ENCODE measurements around the gene MAP6D1. TPM values are rescaled to one million over a fixed set of nuclear protein-coding genes. Genes with fewer than 3 reads are reported as not detected.

MAP6D1 gene
- total and polyA plus RNA-seq, 7 experiments from 2014 or later: 0.81 to 2.9 (median 1.2) TPM; not detected in 2

DNA sequence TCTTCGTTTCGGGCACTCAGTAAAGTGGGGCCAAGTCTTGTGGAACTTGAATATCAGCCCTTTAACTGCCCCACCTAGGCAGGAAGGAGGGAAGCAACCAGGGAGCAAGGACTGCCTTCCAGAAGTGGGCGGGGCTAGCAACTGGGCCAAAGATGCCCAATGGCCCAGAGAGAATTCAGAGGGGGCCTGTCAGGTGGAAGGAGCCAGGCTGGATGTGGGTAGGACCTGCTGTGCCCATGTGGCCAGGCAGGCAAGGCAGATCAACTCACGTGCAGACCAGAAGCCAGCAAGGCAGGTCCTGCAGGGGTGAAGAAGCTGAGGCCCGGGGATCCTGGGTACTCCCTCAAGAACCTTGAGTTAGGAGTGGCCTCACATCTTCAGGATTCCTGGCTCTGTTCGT lies 5.5 kb downstream of the MAP6D1 start:
- Mint-ChIP-seq H3K36me3 (peaks cover 4 to 8% (median 4%) of the 10 kb centered on the region in 5 donors), H3K27ac (no peak overlapping the region)
- CTCF ChIA-PET: no interaction called here

DNA sequence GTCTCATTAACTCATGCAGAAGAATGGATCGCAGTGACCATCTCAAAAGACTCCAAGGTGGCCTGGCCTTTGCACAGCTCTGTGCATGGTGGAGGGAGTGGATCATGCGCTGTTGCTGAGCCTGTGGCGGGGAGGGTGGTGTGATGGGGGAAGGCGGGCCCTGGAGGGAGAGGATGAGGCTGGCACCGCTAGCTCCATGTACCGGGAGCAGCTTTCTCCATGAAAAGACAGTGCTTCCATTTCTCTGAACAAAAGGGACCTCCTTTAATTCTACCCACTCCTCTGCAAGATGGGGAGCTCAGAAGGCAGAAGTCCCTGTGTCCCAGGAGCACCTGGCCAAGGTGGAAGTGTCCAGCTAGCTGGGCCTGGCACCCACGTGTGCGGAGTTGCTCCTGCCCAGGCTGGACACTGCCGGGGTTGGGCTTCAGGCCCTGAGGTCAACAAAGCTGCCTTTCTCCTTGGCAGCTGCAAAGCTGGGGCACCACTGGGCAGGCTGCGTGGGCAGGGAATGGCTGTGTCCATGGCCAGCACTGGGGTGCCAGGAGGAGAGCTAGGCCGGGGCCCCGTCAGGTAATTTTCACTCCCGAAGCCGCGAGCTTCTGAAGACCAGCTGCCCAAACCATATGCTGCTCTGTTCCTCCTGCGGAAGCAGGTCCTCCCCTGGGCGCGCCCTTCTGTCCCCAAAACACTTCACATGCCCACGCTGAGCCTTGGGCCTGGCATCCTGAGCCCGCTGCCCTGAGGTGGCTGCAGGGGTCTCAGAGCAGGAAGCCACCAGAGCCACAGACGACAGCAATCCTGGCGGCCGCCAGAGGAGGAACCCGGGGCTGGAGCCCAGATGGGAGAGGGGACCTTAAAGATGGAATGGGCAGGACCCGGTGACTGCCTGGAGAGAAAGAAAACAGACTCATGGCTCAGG lies 6.4 kb downstream of the MAP6D1 start:
- H3K9me3 ChIP-seq (ENCODE audit: control insufficient read depth in 2 of 3, low read length in 3 of 3): no peaks in the 10 kb centered on the region
- no peaks in the 10 kb centered on the region for H3K9me3 Mint-ChIP-seq
- DNase-seq (no peak), ATAC-seq (no peak)
- H3K36me3 ChIP-seq (ENCODE audit: control insufficient read depth in 2 of 3, insufficient read depth in 3 of 3, low read length in 3 of 3): no peaks in the 10 kb centered on the region
- no peak overlapping the region for H3K27ac ChIP-seq (ENCODE audit: low read depth, low read length)
- CTCF ChIA-PET: no interaction called here
- H3K4me3 Mint-ChIP-seq: no peak overlapping the region
- H3K27ac Mint-ChIP-seq: no peak overlapping the region
- peaks cover 3 to 25% (median 19%) of the 10 kb centered on the region in 7 donors for H3K4me1 Mint-ChIP-seq
- H3K27me3 ChIP-seq (ENCODE audit: control insufficient read depth in 2 of 2, insufficient read depth in 2 of 2, low read length in 2 of 2): no peaks in the 10 kb centered on the region
- H3K27me3 Mint-ChIP-seq: peaks cover 0 to 9% (median 0%) of the 10 kb centered on the region in 5 donors
- POLR2A ChIA-PET: no interaction called here
- H3K4me3 ChIP-seq (ENCODE audit: low read length): no peak overlapping the region
- H3K36me3 Mint-ChIP-seq: peaks cover 3 to 8% (median 4%) of the 10 kb centered on the region in 5 donors
- peaks cover 9% of the 10 kb centered on the region in 2 donors for H3K4me1 ChIP-seq (ENCODE audit: control insufficient read depth in 2 of 2, insufficient read depth in 2 of 2, low read length in 2 of 2)
- intact Hi-C loops (cut with micrococcal nuclease): no loop called here

More for the DNA sequence above, 5.5 kb downstream of the MAP6D1 start:
- H3K9me3 ChIP-seq (ENCODE audit: control insufficient read depth in 2 of 3, low read length in 3 of 3): no peaks in the 10 kb centered on the region
- no peak for DNase-seq
- H3K4me3 ChIP-seq (ENCODE audit: low read length): no peak overlapping the region
- H3K4me3 Mint-ChIP-seq: no peak overlapping the region
- no peaks in the 10 kb centered on the region for H3K27me3 ChIP-seq (ENCODE audit: control insufficient read depth in 2 of 2, insufficient read depth in 2 of 2, low read length in 2 of 2)
- H3K36me3 ChIP-seq (ENCODE audit: control insufficient read depth in 2 of 3, insufficient read depth in 3 of 3, low read length in 3 of 3): no peaks in the 10 kb centered on the region
- H3K27ac ChIP-seq (ENCODE audit: low read depth, low read length): no peak overlapping the region
- POLR2A ChIA-PET: no interaction called here
- H3K4me1 Mint-ChIP-seq: peaks cover 5 to 26% (median 21%) of the 10 kb centered on the region in 7 donors
- H3K27me3 Mint-ChIP-seq: peaks cover 0 to 15% (median 0%) of the 10 kb centered on the region in 5 donors
- no peak for ATAC-seq
- intact Hi-C loops (cut with micrococcal nuclease): no loop called here
- peaks cover 14 to 17% of the 10 kb centered on the region in 2 donors for H3K4me1 ChIP-seq (ENCODE audit: control insufficient read depth in 2 of 2, insufficient read depth in 2 of 2, low read length in 2 of 2)
- H3K9me3 Mint-ChIP-seq: peaks cover 0 to 3% (median 0%) of the 10 kb centered on the region in 11 donors

DNA sequence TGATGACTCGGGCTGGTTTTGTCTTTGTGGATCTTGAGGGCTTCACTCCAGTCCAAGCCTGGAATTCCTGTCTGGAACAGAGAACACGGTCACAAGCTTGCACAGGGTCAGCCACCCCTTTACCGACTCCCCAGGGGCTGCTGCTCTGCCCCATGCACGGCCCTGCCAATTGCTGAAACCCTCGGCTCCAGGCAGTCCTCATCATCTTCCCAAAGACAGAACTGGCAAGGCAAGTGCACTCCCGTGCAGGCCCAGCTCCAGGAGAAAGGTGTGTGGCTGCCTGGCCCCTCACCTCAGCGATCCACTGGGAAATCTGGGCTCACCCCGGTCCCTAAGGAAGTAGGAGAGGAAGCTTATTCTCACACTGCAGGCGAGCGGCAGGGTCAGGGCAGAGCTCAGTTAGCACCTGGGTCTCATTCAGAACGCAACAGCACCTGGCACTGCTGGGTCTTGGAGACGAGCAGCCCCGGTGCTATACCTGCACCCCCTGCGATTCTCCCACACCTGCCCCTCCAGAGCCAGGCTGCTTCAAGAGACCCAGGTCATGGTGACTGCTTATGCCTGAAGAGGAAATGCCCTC lies 7.2 kb downstream of the MAP6D1 start:
- peaks cover 0 to 4% (median 0%) of the 10 kb centered on the region in 5 donors for H3K27me3 Mint-ChIP-seq
- ATAC-seq (no peak), DNase-seq (no peak)
- H3K27me3 ChIP-seq (ENCODE audit: control insufficient read depth in 2 of 2, insufficient read depth in 2 of 2, low read length in 2 of 2): no peaks in the 10 kb centered on the region
- no peaks in the 10 kb centered on the region for H3K36me3 ChIP-seq (ENCODE audit: control insufficient read depth in 2 of 3, insufficient read depth in 3 of 3, low read length in 3 of 3)
- H3K4me3 Mint-ChIP-seq: no peak overlapping the region
- peaks cover 0 to 21% (median 17%) of the 10 kb centered on the region in 7 donors for H3K4me1 Mint-ChIP-seq
- no peaks in the 10 kb centered on the region for H3K9me3 ChIP-seq (ENCODE audit: control insufficient read depth in 2 of 3, low read length in 3 of 3)
- H3K4me1 ChIP-seq (ENCODE audit: control insufficient read depth in 2 of 2, insufficient read depth in 2 of 2, low read length in 2 of 2): peaks cover 6 to 7% of the 10 kb centered on the region in 2 donors
- intact Hi-C loops (cut with micrococcal nuclease): no loop called here
- no peaks in the 10 kb centered on the region for H3K9me3 Mint-ChIP-seq
- H3K36me3 Mint-ChIP-seq: peaks cover 3 to 8% (median 4%) of the 10 kb centered on the region in 5 donors
- ChIA-PET CTCF (interaction anchor here (0.7 kb wide), 1 partner anchor 829 kb away, joined by 5 read pairs; no protein-coding TSS in a partner anchor), POLR2A (no interaction called here)
- H3K27ac ChIP-seq (ENCODE audit: low read depth, low read length): no peak overlapping the region
- no peak overlapping the region for H3K27ac Mint-ChIP-seq
- H3K4me3 ChIP-seq (ENCODE audit: low read length): no peak overlapping the region

- DNase-seq: no peak
- Mint-ChIP-seq H3K4me3 (no peak overlapping the region), H3K27me3 (peaks cover 0 to 3% (median 0%) of the 10 kb centered on the region in 5 donors), H3K4me1 (peaks cover 0 to 21% (median 17%) of the 10 kb centered on the region in 7 donors), H3K27ac (peak overlapping the region in 1 of 9 donors; percentile 22), H3K9me3 (no peaks in the 10 kb centered on the region), H3K36me3 (peaks cover 3 to 8% (median 4%) of the 10 kb centered on the region in 5 donors)
- ChIA-PET POLR2A (interaction anchor here (0.7 kb wide), 1 partner anchor 17 kb away, joined by 3 read pairs; no protein-coding TSS in a partner anchor), CTCF (interaction anchor here (0.7 kb wide), 1 partner anchor 829 kb away, joined by 5 read pairs; no protein-coding TSS in a partner anchor)
- H3K9me3 ChIP-seq (ENCODE audit: control insufficient read depth in 2 of 3, low read length in 3 of 3): no peaks in the 10 kb centered on the region
- H3K4me1 ChIP-seq (ENCODE audit: control insufficient read depth in 2 of 2, insufficient read depth in 2 of 2, low read length in 2 of 2): peaks cover 6 to 7% of the 10 kb centered on the region in 2 donors
- H3K36me3 ChIP-seq (ENCODE audit: control insufficient read depth in 2 of 3, insufficient read depth in 3 of 3, low read length in 3 of 3): no peaks in the 10 kb centered on the region
- H3K27me3 ChIP-seq (ENCODE audit: control insufficient read depth in 2 of 2, insufficient read depth in 2 of 2, low read length in 2 of 2): no peaks in the 10 kb centered on the region
- no peak overlapping the region for H3K4me3 ChIP-seq (ENCODE audit: low read length)
- H3K27ac ChIP-seq (ENCODE audit: low read depth, low read length): no peak overlapping the region
- intact Hi-C loops (cut with micrococcal nuclease): no loop called here
- ATAC-seq: no peak
Measured at GRCh38 chr3:183817639-183818038, 7.7 kb downstream of the MAP6D1 start.

- no peaks in the 10 kb centered on the region for H3K27me3 ChIP-seq (ENCODE audit: control insufficient read depth in 2 of 2, insufficient read depth in 2 of 2, low read length in 2 of 2)
- peak overlapping the region in 4 of 9 donors; percentile 33 to 93 (median 84) for H3K27ac Mint-ChIP-seq
- H3K9me3 ChIP-seq (ENCODE audit: control insufficient read depth in 2 of 3, low read length in 3 of 3): no peaks in the 10 kb centered on the region
- ChIA-PET CTCF (no interaction called here), POLR2A (interaction anchor here (0.6 to 0.7 kb wide), 2 partner anchors 16 to 151 kb away, joined by 3 to 9 read pairs; no protein-coding TSS in a partner anchor)
- H3K36me3 Mint-ChIP-seq: peaks cover 3 to 8% (median 4%) of the 10 kb centered on the region in 5 donors
- intact Hi-C loops (cut with micrococcal nuclease): no loop called here
- H3K4me1 ChIP-seq (ENCODE audit: control insufficient read depth in 2 of 2, insufficient read depth in 2 of 2, low read length in 2 of 2): peaks cover 6 to 7% of the 10 kb centered on the region in 2 donors
- H3K4me3 ChIP-seq (ENCODE audit: low read length): no peak overlapping the region
- H3K27ac ChIP-seq (ENCODE audit: low read depth, low read length): no peak overlapping the region
- H3K4me1 Mint-ChIP-seq: peaks cover 0 to 21% (median 17%) of the 10 kb centered on the region in 7 donors
- ATAC-seq (no peak), DNase-seq (no peak)
- no peaks in the 10 kb centered on the region for H3K27me3 Mint-ChIP-seq
- H3K9me3 Mint-ChIP-seq: no peaks in the 10 kb centered on the region
- peak overlapping the region in 1 of 10 donors; percentile 75 for H3K4me3 Mint-ChIP-seq
- H3K36me3 ChIP-seq (ENCODE audit: control insufficient read depth in 2 of 3, insufficient read depth in 3 of 3, low read length in 3 of 3): no peaks in the 10 kb centered on the region
Measured at GRCh38 chr3:183816681-183817510, 8.5 kb downstream of the MAP6D1 start.

DNA sequence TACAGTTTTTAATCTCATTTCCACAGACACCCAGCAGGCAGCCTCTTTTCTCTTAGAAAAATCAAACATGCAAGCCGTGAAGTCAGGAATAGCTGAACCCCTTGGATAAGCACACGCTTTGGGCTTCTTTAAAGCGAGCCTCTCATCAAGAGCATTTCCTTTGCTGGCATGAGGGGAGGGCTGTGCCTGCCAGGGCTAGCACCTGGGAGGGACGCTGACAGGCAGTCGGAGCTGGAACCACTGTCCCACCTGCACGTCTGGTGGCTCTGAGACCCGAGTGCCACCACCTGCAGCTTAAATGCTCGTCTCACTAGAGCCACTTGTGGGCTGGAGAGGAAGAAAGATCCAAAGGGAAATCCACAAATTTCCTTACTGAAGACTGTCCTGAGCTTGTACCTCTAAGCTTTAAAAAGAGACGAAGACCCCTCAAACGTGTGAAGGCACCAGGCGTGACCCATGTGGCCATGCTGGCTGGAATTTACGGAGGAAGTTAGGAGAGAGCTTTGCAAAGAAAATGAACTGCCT lies 9.4 kb downstream of the MAP6D1 start:
- Histone ChIP-seq H3K9me3 (ENCODE audit: control insufficient read depth in 2 of 3, low read length in 3 of 3) (no peaks in the 10 kb centered on the region), H3K27me3 (ENCODE audit: control insufficient read depth in 2 of 2, insufficient read depth in 2 of 2, low read length in 2 of 2) (no peaks in the 10 kb centered on the region), H3K4me1 (ENCODE audit: control insufficient read depth in 2 of 2, insufficient read depth in 2 of 2, low read length in 2 of 2) (peaks cover 6 to 7% of the 10 kb centered on the region in 2 donors), H3K4me3 (ENCODE audit: low read length) (peak overlapping the region; percentile 10), H3K36me3 (ENCODE audit: control insufficient read depth in 2 of 3, insufficient read depth in 3 of 3, low read length in 3 of 3) (peaks cover 0 to 6% (median 0%) of the 10 kb centered on the region in 3 experiments), H3K27ac (ENCODE audit: low read depth, low read length) (peak overlapping the region; percentile 47)
- intact Hi-C loops (cut with micrococcal nuclease): no loop called here
- Mint-ChIP-seq H3K27me3 (no peaks in the 10 kb centered on the region), H3K27ac (peak overlapping the region; percentile 33 to 93 (median 81)), H3K36me3 (peaks cover 3 to 10% (median 4%) of the 10 kb centered on the region in 5 donors), H3K4me3 (peak overlapping the region; percentile 32 to 76 (median 64)), H3K9me3 (no peaks in the 10 kb centered on the region), H3K4me1 (peaks cover 0 to 21% (median 17%) of the 10 kb centered on the region in 7 donors)
- ATAC-seq (no peak), DNase-seq (peak in 1 of 9 donors; percentile 5)
- ChIA-PET POLR2A (interaction anchor here (0.6 to 1.2 kb wide), 2 partner anchors 10 to 150 kb away, joined by 4 to 9 read pairs; partner anchors contain the start of gene MAP6D1), CTCF (no interaction called here)

All from naive thymus-derived CD4-positive, alpha-beta T cell (primary cell).